GM23338 (cell line): ENCODE results near the gene TBC1D5. TPM values are rescaled to one million over a fixed set of nuclear protein-coding genes. Genes with fewer than 3 reads are reported as not detected.

Source experiments
- ATAC-seq: fragments of 200-7000 bp; cut with Tn5 transposase; 3 replicates; pipeline ENCODE4 v1.9.1; 2020
- DNase-seq: peaks from one replicate; pipeline ENCODE4 v3.0.0-alpha.2; 2015; ENCODE audit warnings: low spot score
- H2AFZ ChIP-seq: fragments of 200-600 bp; sonication (generic); 2 replicates; pipeline ENCODE4 v1.8.0; 2016; ENCODE audit warnings: antibody characterized with exemption, mild to moderate bottlenecking, moderate library complexity
- H3F3A ChIP-seq: fragments of 200-600 bp; sonication (generic); replicated peaks from 2 replicates; pipeline ENCODE4 v1.8.0; 2017; ENCODE audit warnings: antibody characterized with exemption, mixed run types, low read depth
- H3K27ac ChIP-seq: fragments of 200-600 bp; sonication (generic); 2 replicates; pipeline ENCODE4 v1.6.1; 2016; ENCODE audit warnings: low read depth
- H3K27me3 ChIP-seq: fragments of 200-600 bp; sonication (generic); 2 replicates; pipeline ENCODE4 v1.8.0; 2016; ENCODE audit warnings: mild to moderate bottlenecking, mixed run types, moderate library complexity; ENCODE audit not compliant: insufficient read depth
- H3K36me3 ChIP-seq: fragments of 200-600 bp; sonication (generic); 2 replicates; pipeline ENCODE4 v1.8.0; 2016; ENCODE audit warnings: mild to moderate bottlenecking; ENCODE audit not compliant: insufficient read depth
- H3K4me1 ChIP-seq: fragments of 200-600 bp; sonication (generic); 2 replicates; pipeline ENCODE4 v1.8.0; 2016; ENCODE audit warnings: mild to moderate bottlenecking, moderate library complexity; ENCODE audit not compliant: insufficient read depth
- H3K4me2 ChIP-seq: fragments of 200-600 bp; sonication (generic); 2 replicates; pipeline ENCODE4 v1.7.1; 2017; ENCODE audit warnings: mixed run types
- H3K4me3 ChIP-seq: fragments of 200-600 bp; sonication (generic); 2 replicates; pipeline ENCODE4 v1.6.1; 2016; ENCODE audit warnings: mixed run types
- H3K79me2 ChIP-seq: fragments of 200-600 bp; sonication (generic); replicated peaks from 2 replicates; pipeline ENCODE4 v1.8.0; 2017; ENCODE audit warnings: mild to moderate bottlenecking; ENCODE audit not compliant: insufficient read depth
- H3K9me2 ChIP-seq: fragments of 200-600 bp; sonication (generic); 2 replicates; pipeline ENCODE4 v1.8.0; 2017; ENCODE audit not compliant: insufficient read depth
- H4K20me1 ChIP-seq: fragments of 200-600 bp; sonication (generic); replicated peaks from 2 replicates; pipeline ENCODE4 v1.8.0; 2017; ENCODE audit warnings: mild to moderate bottlenecking; ENCODE audit not compliant: insufficient read depth
- H3K27ac Mint-ChIP-seq: 2 replicates; pipeline ENCODE4 v1.8.0; 2020; ENCODE audit warnings: inconsistent platforms, mild to moderate bottlenecking, moderate library complexity, mixed read lengths
- H3K27me3 Mint-ChIP-seq: 3 replicates; pipeline ENCODE4 v1.8.0; 2022; ENCODE audit warnings: low read depth, mild to moderate bottlenecking, moderate library complexity, mixed read lengths, inconsistent platforms; ENCODE audit not compliant: insufficient read depth, poor library complexity
- H3K36me3 Mint-ChIP-seq: 3 replicates; pipeline ENCODE4 v1.8.0; 2021; ENCODE audit warnings: low read depth, mild to moderate bottlenecking, inconsistent platforms, moderate library complexity, mixed read lengths
- H3K4me1 Mint-ChIP-seq: 3 replicates; pipeline ENCODE4 v1.8.0; 2020; ENCODE audit warnings: mild to moderate bottlenecking, inconsistent platforms, mixed read lengths
- H3K4me3 Mint-ChIP-seq: 3 replicates; pipeline ENCODE4 v1.8.0; 2021; ENCODE audit warnings: moderate library complexity, mild to moderate bottlenecking, inconsistent platforms, mixed read lengths
- H3K9me3 Mint-ChIP-seq: 3 replicates; pipeline ENCODE4 v1.8.0; 2020; ENCODE audit warnings: moderate library complexity, mild to moderate bottlenecking, inconsistent platforms, mixed read lengths
- CREB1 ChIP-seq: fragments of 250-450 bp; sonication (Bioruptor Pico); IDR thresholded peaks from 2 replicates; pipeline ENCODE4 v1.5.0; 2020; ENCODE audit warnings: low read depth, mild to moderate bottlenecking, moderate library complexity
- EZH2 ChIP-seq: fragments of 200-600 bp; sonication (generic); IDR thresholded peaks from one replicate; pipeline ENCODE4 v1.8.0; 2017; ENCODE audit warnings: antibody characterized with exemption, mild to moderate bottlenecking, low read depth; ENCODE audit not compliant: unreplicated experiment
- NANOG ChIP-seq: IDR thresholded peaks from 2 replicates; pipeline ENCODE4 v1.6.1; 2016; ENCODE audit warnings: antibody characterized with exemption, borderline replicate concordance
- POLR2AphosphoS5 ChIP-seq: IDR thresholded peaks from 2 replicates; pipeline ENCODE4 v1.6.1; 2016; ENCODE audit warnings: antibody characterized with exemption, low read depth
- STAT1 ChIP-seq: IDR thresholded peaks from one replicate; pipeline ENCODE4 v1.6.1; 2016; ENCODE audit warnings: antibody characterized with exemption; ENCODE audit not compliant: unreplicated experiment
- ZNF114 ChIP-seq: fragments of 250-450 bp; sonication (Bioruptor Pico); IDR thresholded peaks from 2 replicates; pipeline ENCODE4 v1.5.0; 2020; ENCODE audit warnings: mild to moderate bottlenecking, moderate library complexity
- polyA plus RNA-seq: library from polyadenylated mRNA; unstranded; fragments of >200 nt; fragmentation: Nextera tagmentation; extraction: Ambion mirVana; gene quantifications from 2 replicates; pipeline ENCODE4 v1.2.1, GENCODE V29; 2016
- total RNA-seq: library from RNA; depleted of rRNA; stranded (reverse); fragments of >200 nt; shearing (Covaris generic); gene quantifications from 2 replicates; pipeline ENCODE4 v1.2.3, GENCODE V29; 2014
- TF ChIP-seq, protein P1 (sequence below): fragments of 250-450 bp; sonication (Bioruptor Pico); IDR thresholded peaks from 2 replicates; pipeline ENCODE4 v1.5.0; 2020; ENCODE audit warnings: mild to moderate bottlenecking, moderate library complexity
- TF ChIP-seq, protein P2 (sequence below): IDR thresholded peaks from 2 replicates; pipeline ENCODE4 v1.6.1; 2016; ENCODE audit warnings: antibody characterized with exemption
- TF ChIP-seq, protein P3 (sequence below), 2 experiments: fragments of 200-600 bp in 1 of 2; sonication (generic) in 1 of 2; conservative IDR thresholded peaks; 2 replicates each; pipeline versions ENCODE4 v1.5.1 to v1.6.1; 2016 to 2017; ENCODE audit warnings: antibody characterized with exemption in 2 of 2, low read depth in 2 of 2, mild to moderate bottlenecking in 2 of 2, moderate library complexity in 1 of 2
- TF ChIP-seq, protein P4 (sequence below): IDR thresholded peaks from one replicate; pipeline ENCODE4 v1.6.1; 2018; ENCODE audit warnings: antibody characterized with exemption; ENCODE audit not compliant: unreplicated experiment

Gene TBC1D5
- total and polyA plus RNA-seq, 2 experiments from 2014 or later, result 21.8 to 48.1 TPM

DNA sequence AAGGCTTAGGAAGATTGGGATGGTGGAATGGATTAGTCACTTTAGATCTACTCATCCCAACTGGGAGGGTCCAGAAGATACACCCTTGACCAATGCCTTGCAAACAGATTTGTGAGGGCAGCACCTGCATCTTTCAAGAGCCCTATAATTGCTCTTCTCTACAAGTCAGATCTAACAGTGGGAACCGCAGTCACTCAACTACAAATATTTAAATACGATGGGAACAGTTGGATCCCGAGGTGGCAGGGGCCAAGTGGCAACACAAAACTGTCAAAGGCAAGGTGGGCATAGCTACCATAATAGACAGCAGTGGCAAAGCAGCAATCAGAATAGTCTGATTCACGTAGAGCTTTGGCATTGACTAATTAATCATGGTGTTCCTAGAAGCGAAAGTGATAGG lies 152.0 kb downstream of the TBC1D5 start:
- TF ChIP-seq EZH2, result no peak
- TF ChIP-seq POLR2AphosphoS5, result no peak
- TF ChIP-seq CREB1 (CRISPR knock-in tag), result no peak
- TF ChIP-seq, protein P1, sequence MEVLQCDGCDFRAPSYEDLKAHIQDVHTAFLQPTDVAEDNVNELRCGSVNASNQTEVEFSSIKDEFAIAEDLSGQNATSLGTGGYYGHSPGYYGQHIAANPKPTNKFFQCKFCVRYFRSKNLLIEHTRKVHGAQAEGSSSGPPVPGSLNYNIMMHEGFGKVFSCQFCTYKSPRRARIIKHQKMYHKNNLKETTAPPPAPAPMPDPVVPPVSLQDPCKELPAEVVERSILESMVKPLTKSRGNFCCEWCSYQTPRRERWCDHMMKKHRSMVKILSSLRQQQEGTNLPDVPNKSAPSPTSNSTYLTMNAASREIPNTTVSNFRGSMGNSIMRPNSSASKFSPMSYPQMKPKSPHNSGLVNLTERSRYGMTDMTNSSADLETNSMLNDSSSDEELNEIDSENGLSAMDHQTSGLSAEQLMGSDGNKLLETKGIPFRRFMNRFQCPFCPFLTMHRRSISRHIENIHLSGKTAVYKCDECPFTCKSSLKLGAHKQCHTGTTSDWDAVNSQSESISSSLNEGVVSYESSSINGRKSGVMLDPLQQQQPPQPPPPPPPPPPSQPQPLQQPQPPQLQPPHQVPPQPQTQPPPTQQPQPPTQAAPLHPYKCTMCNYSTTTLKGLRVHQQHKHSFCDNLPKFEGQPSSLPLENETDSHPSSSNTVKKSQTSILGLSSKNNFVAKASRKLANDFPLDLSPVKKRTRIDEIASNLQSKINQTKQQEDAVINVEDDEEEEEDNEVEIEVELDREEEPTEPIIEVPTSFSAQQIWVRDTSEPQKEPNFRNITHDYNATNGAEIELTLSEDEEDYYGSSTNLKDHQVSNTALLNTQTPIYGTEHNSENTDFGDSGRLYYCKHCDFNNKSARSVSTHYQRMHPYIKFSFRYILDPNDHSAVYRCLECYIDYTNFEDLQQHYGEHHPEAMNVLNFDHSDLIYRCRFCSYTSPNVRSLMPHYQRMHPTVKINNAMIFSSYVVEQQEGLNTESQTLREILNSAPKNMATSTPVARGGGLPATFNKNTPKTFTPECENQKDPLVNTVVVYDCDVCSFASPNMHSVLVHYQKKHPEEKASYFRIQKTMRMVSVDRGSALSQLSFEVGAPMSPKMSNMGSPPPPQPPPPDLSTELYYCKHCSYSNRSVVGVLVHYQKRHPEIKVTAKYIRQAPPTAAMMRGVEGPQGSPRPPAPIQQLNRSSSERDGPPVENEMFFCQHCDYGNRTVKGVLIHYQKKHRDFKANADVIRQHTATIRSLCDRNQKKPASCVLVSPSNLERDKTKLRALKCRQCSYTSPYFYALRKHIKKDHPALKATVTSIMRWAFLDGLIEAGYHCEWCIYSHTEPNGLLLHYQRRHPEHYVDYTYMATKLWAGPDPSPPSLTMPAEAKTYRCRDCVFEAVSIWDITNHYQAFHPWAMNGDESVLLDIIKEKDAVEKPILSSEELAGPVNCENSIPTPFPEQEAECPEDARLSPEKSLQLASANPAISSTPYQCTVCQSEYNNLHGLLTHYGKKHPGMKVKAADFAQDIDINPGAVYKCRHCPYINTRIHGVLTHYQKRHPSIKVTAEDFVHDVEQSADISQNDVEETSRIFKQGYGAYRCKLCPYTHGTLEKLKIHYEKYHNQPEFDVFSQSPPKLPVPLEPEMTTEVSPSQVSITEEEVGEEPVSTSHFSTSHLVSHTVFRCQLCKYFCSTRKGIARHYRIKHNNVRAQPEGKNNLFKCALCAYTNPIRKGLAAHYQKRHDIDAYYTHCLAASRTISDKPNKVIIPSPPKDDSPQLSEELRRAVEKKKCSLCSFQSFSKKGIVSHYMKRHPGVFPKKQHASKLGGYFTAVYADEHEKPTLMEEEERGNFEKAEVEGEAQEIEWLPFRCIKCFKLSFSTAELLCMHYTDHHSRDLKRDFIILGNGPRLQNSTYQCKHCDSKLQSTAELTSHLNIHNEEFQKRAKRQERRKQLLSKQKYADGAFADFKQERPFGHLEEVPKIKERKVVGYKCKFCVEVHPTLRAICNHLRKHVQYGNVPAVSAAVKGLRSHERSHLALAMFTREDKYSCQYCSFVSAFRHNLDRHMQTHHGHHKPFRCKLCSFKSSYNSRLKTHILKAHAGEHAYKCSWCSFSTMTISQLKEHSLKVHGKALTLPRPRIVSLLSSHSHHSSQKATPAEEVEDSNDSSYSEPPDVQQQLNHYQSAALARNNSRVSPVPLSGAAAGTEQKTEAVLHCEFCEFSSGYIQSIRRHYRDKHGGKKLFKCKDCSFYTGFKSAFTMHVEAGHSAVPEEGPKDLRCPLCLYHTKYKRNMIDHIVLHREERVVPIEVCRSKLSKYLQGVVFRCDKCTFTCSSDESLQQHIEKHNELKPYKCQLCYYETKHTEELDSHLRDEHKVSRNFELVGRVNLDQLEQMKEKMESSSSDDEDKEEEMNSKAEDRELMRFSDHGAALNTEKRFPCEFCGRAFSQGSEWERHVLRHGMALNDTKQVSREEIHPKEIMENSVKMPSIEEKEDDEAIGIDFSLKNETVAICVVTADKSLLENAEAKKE (CRISPR knock-in tag), result no peak
- TF ChIP-seq, protein P2, sequence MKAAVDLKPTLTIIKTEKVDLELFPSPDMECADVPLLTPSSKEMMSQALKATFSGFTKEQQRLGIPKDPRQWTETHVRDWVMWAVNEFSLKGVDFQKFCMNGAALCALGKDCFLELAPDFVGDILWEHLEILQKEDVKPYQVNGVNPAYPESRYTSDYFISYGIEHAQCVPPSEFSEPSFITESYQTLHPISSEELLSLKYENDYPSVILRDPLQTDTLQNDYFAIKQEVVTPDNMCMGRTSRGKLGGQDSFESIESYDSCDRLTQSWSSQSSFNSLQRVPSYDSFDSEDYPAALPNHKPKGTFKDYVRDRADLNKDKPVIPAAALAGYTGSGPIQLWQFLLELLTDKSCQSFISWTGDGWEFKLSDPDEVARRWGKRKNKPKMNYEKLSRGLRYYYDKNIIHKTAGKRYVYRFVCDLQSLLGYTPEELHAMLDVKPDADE, result no peak
- TF ChIP-seq ZNF114 (CRISPR knock-in tag), result no peak
- TF ChIP-seq STAT1, result no peak
- TF ChIP-seq, protein P3, sequence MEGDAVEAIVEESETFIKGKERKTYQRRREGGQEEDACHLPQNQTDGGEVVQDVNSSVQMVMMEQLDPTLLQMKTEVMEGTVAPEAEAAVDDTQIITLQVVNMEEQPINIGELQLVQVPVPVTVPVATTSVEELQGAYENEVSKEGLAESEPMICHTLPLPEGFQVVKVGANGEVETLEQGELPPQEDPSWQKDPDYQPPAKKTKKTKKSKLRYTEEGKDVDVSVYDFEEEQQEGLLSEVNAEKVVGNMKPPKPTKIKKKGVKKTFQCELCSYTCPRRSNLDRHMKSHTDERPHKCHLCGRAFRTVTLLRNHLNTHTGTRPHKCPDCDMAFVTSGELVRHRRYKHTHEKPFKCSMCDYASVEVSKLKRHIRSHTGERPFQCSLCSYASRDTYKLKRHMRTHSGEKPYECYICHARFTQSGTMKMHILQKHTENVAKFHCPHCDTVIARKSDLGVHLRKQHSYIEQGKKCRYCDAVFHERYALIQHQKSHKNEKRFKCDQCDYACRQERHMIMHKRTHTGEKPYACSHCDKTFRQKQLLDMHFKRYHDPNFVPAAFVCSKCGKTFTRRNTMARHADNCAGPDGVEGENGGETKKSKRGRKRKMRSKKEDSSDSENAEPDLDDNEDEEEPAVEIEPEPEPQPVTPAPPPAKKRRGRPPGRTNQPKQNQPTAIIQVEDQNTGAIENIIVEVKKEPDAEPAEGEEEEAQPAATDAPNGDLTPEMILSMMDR (conservative IDR thresholded peaks at IDR 0.05; ENCODE audit: low read depth in 2 of 2), result no peak
- no peak for TF ChIP-seq NANOG
- TF ChIP-seq, protein P4, sequence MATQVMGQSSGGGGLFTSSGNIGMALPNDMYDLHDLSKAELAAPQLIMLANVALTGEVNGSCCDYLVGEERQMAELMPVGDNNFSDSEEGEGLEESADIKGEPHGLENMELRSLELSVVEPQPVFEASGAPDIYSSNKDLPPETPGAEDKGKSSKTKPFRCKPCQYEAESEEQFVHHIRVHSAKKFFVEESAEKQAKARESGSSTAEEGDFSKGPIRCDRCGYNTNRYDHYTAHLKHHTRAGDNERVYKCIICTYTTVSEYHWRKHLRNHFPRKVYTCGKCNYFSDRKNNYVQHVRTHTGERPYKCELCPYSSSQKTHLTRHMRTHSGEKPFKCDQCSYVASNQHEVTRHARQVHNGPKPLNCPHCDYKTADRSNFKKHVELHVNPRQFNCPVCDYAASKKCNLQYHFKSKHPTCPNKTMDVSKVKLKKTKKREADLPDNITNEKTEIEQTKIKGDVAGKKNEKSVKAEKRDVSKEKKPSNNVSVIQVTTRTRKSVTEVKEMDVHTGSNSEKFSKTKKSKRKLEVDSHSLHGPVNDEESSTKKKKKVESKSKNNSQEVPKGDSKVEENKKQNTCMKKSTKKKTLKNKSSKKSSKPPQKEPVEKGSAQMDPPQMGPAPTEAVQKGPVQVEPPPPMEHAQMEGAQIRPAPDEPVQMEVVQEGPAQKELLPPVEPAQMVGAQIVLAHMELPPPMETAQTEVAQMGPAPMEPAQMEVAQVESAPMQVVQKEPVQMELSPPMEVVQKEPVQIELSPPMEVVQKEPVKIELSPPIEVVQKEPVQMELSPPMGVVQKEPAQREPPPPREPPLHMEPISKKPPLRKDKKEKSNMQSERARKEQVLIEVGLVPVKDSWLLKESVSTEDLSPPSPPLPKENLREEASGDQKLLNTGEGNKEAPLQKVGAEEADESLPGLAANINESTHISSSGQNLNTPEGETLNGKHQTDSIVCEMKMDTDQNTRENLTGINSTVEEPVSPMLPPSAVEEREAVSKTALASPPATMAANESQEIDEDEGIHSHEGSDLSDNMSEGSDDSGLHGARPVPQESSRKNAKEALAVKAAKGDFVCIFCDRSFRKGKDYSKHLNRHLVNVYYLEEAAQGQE, result no peak
- peaks cover 32% of the 10 kb centered on the region for H3K36me3 Mint-ChIP-seq

More for the DNA sequence above, 152.0 kb downstream of the TBC1D5 start:
- no peak overlapping the region for H3K4me3 Mint-ChIP-seq
- H3K4me3 ChIP-seq, result no peak overlapping the region
- no peak overlapping the region for H3K27ac ChIP-seq
- H3K27me3 Mint-ChIP-seq, result peaks cover 4% of the 10 kb centered on the region
- H3K36me3 ChIP-seq, result no peaks in the 10 kb centered on the region
- no peaks in the 10 kb centered on the region for H3K79me2 ChIP-seq
- H3K4me1 ChIP-seq, result no peaks in the 10 kb centered on the region
- H3K4me1 Mint-ChIP-seq, result peaks cover 5% of the 10 kb centered on the region; the same call in 2 of the 3 replicates
- H3K4me2 ChIP-seq, result no peak overlapping the region
- ATAC-seq, result no peak
- H3F3A ChIP-seq, result no peaks in the 10 kb centered on the region
- H3K27ac Mint-ChIP-seq, result no peak overlapping the region
- H3K27me3 ChIP-seq, result no peaks in the 10 kb centered on the region
- H2AFZ ChIP-seq, result no peak overlapping the region
- no peaks in the 10 kb centered on the region for H4K20me1 ChIP-seq
- no peak for DNase-seq
- H3K9me2 ChIP-seq, result 0 out of 2 replicates have a peak, but pooled peaks cover 7% of the 10 kb centered on the region
- H3K9me3 Mint-ChIP-seq, result peaks cover 20% of the 10 kb centered on the region
